ENCODE results near the gene CLK1.

GRCh38 chr2:200850512-200851256 lies 13.8 kb downstream of the CLK1 start:
- TF ChIP-seq, protein P1, sequence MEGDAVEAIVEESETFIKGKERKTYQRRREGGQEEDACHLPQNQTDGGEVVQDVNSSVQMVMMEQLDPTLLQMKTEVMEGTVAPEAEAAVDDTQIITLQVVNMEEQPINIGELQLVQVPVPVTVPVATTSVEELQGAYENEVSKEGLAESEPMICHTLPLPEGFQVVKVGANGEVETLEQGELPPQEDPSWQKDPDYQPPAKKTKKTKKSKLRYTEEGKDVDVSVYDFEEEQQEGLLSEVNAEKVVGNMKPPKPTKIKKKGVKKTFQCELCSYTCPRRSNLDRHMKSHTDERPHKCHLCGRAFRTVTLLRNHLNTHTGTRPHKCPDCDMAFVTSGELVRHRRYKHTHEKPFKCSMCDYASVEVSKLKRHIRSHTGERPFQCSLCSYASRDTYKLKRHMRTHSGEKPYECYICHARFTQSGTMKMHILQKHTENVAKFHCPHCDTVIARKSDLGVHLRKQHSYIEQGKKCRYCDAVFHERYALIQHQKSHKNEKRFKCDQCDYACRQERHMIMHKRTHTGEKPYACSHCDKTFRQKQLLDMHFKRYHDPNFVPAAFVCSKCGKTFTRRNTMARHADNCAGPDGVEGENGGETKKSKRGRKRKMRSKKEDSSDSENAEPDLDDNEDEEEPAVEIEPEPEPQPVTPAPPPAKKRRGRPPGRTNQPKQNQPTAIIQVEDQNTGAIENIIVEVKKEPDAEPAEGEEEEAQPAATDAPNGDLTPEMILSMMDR (IDR thresholded peaks at IDR 0.05) = no peak
- TF ChIP-seq EP300 (IDR thresholded peaks at IDR 0.05) = no peak
- TF ChIP-seq POLR2AphosphoS5 (IDR thresholded peaks at IDR 0.05) = peak in 1 of 2 donors; percentile 30
